Measurements from ENCODE around the gene SORCS3. TPM values are rescaled to one million over a fixed set of nuclear protein-coding genes. Genes with fewer than 3 reads are reported as not detected.
A peak's percentile ranks its signal among the peaks of the same experiment; 100 is the strongest.

The SORCS3 gene
- total RNA-seq, 3 donors from 2014 or later (not counting 1 experiment from before 2014, with no cell fraction given) = 0.05 to 0.09 TPM; not detected in 1

DNA sequence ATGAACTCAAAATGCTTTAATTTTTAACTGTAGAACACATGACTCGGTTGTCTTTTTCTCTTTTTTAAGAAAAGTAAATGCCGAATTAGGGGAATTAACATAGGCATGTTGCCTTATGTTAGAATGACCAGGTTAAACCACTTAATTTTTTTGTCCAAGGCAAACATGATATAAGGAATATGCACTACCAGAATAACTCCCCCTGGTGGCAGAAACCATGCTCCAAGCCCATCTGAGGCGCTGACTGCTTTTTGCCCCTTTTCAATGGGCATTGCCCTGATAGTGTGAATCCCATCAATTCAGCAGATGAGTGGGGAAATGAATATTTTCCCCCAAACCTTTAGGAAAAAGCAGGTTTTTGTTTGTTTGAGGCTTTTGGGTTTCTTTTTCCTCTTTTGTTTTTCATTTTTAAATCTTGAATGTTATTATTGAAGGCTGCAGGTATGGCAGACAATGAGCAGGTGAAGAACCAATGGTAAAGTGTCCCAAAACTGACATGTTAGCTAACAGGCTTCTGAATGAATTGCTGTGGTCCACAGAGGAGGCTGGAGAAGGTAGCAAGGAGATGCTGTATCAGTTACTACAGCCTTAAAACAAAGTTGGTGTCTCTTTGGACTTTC lies 284.3 kb downstream of the SORCS3 start:
- Histone ChIP-seq H3K36me3 (ENCODE audit: control insufficient read depth, insufficient read depth, low read length) (no peaks in the 10 kb centered on the region), H3K27me3 (ENCODE audit: control insufficient read depth, insufficient read depth, low read length) (no peaks in the 10 kb centered on the region), H3K9me3 (ENCODE audit: control insufficient read depth, insufficient read depth, low read length) (no peaks in the 10 kb centered on the region), H3K4me1 (ENCODE audit: control insufficient read depth, insufficient read depth, low read length) (no peaks in the 10 kb centered on the region), H3K4me3 (ENCODE audit: low read length) (no peak overlapping the region), H3K27ac (ENCODE audit: low read length) (no peak overlapping the region)
- no peaks in the 10 kb centered on the region for H3K9me3 Mint-ChIP-seq
- H3K36me3 Mint-ChIP-seq = no peaks in the 10 kb centered on the region
- peaks cover 0 to 5% of the 10 kb centered on the region in 2 donors for H3K27me3 Mint-ChIP-seq (ENCODE audit: low read depth in 2 of 2)
- DNase-seq (peak in 1 of 2 donors; percentile 55), ATAC-seq (no peak)
- 26% methylated on average over 2 of the region's 3 CpGs for WGBS (ENCODE audit: insufficient coverage)
- H3K4me1 Mint-ChIP-seq = no peaks in the 10 kb centered on the region
- no peak overlapping the region for H3K4me3 Mint-ChIP-seq
- intact Hi-C loops (cut with micrococcal nuclease) = loop anchor here (5.0 kb wide), 1 partner anchor 518 kb away; no protein-coding TSS in a partner anchor
- TF ChIP-seq, protein P1, sequence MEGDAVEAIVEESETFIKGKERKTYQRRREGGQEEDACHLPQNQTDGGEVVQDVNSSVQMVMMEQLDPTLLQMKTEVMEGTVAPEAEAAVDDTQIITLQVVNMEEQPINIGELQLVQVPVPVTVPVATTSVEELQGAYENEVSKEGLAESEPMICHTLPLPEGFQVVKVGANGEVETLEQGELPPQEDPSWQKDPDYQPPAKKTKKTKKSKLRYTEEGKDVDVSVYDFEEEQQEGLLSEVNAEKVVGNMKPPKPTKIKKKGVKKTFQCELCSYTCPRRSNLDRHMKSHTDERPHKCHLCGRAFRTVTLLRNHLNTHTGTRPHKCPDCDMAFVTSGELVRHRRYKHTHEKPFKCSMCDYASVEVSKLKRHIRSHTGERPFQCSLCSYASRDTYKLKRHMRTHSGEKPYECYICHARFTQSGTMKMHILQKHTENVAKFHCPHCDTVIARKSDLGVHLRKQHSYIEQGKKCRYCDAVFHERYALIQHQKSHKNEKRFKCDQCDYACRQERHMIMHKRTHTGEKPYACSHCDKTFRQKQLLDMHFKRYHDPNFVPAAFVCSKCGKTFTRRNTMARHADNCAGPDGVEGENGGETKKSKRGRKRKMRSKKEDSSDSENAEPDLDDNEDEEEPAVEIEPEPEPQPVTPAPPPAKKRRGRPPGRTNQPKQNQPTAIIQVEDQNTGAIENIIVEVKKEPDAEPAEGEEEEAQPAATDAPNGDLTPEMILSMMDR (IDR thresholded peaks at IDR 0.05) = no peak
- H3K27ac Mint-ChIP-seq = no peak overlapping the region

GRCh38 chr10:104928734-104929133 lies 287.6 kb downstream of the SORCS3 start:
- no peak overlapping the region for H3K27ac ChIP-seq (ENCODE audit: low read length)
- DNase-seq (no peak), ATAC-seq (no peak)
- 65% methylated on average over 2 of the region's 2 CpGs for WGBS (ENCODE audit: insufficient coverage)
- no peak overlapping the region for H3K27ac Mint-ChIP-seq
- H3K36me3 ChIP-seq (ENCODE audit: control insufficient read depth, insufficient read depth, low read length) = no peaks in the 10 kb centered on the region
- peaks cover 0 to 5% of the 10 kb centered on the region in 2 donors for H3K27me3 Mint-ChIP-seq (ENCODE audit: low read depth in 2 of 2)
- H3K4me3 ChIP-seq (ENCODE audit: low read length) = no peak overlapping the region
- intact Hi-C loops (cut with micrococcal nuclease) = loop anchor here (5.0 kb wide), 1 partner anchor 521 kb away; no protein-coding TSS in a partner anchor
- no peak overlapping the region for H3K4me3 Mint-ChIP-seq
- no peaks in the 10 kb centered on the region for H3K27me3 ChIP-seq (ENCODE audit: control insufficient read depth, insufficient read depth, low read length)
- no peaks in the 10 kb centered on the region for H3K4me1 ChIP-seq (ENCODE audit: control insufficient read depth, insufficient read depth, low read length)
- H3K4me1 Mint-ChIP-seq = no peaks in the 10 kb centered on the region
- H3K36me3 Mint-ChIP-seq = no peaks in the 10 kb centered on the region
- no peaks in the 10 kb centered on the region for H3K9me3 ChIP-seq (ENCODE audit: control insufficient read depth, insufficient read depth, low read length)
- no peaks in the 10 kb centered on the region for H3K9me3 Mint-ChIP-seq
- TF ChIP-seq, protein P1 (IDR thresholded peaks at IDR 0.05) = no peak

GRCh38 chr10:104931612-104932134 lies 290.6 kb downstream of the SORCS3 start:
- no peaks in the 10 kb centered on the region for H3K4me1 Mint-ChIP-seq
- intact Hi-C loops (cut with micrococcal nuclease) = no loop called here

More at GRCh38 chr10:104931612-104932134, 290.6 kb downstream of the SORCS3 start:
- no peak overlapping the region for H3K27ac ChIP-seq (ENCODE audit: low read length)
- H3K36me3 Mint-ChIP-seq = no peaks in the 10 kb centered on the region
- 90% methylated on average over 2 of the region's 2 CpGs for WGBS (ENCODE audit: insufficient coverage)
- TF ChIP-seq, protein P1 (IDR thresholded peaks at IDR 0.05) = no peak
- H3K9me3 Mint-ChIP-seq = no peaks in the 10 kb centered on the region
- H3K4me3 ChIP-seq (ENCODE audit: low read length) = no peak overlapping the region
- H3K4me3 Mint-ChIP-seq = no peak overlapping the region
- H3K27me3 Mint-ChIP-seq (ENCODE audit: low read depth in 2 of 2) = peaks cover 0 to 5% of the 10 kb centered on the region in 2 donors
- no peaks in the 10 kb centered on the region for H3K9me3 ChIP-seq (ENCODE audit: control insufficient read depth, insufficient read depth, low read length)
- no peak for ATAC-seq
- H3K4me1 ChIP-seq (ENCODE audit: control insufficient read depth, insufficient read depth, low read length) = no peaks in the 10 kb centered on the region
- H3K36me3 ChIP-seq (ENCODE audit: control insufficient read depth, insufficient read depth, low read length) = no peaks in the 10 kb centered on the region
- H3K27me3 ChIP-seq (ENCODE audit: control insufficient read depth, insufficient read depth, low read length) = no peaks in the 10 kb centered on the region
- no peak overlapping the region for H3K27ac Mint-ChIP-seq
- DNase-seq = no peak

Data from natural killer cell (primary cell).